Measurements from ENCODE around the gene HTR1D. TPM values are rescaled to one million over a fixed set of nuclear protein-coding genes. Genes with fewer than 3 reads are reported as not detected.
A peak's percentile ranks its signal among the peaks of the same experiment; 100 is the strongest.

The HTR1D gene
- total RNA-seq, 1 donor from 2014 or later, result not detected

GRCh38 chr1:23178950-23179349 lies 38.4 kb downstream of the HTR1D start:
- no peak for ATAC-seq

DNA sequence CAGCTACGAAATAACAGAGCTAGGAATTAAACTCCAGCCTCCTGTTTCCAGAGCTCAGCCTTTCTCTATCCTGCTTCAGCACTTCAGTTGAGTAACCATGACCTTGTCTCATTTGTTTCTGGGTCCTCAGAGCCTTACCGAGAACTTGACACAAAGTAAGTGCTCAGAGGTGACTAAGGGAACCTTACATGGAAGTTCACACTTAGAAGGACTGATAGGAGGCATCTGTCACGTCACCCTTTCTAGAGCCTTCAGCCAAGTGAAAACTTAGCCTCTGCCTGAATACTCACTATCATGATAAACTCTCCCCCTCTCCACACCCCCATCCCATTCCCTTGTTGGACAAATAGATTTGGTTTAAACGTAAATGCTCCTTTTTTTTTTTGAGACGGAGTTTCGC lies 38.9 kb downstream of the HTR1D start:
- ATAC-seq, result no peak

GRCh38 chr1:23177438-23178380 lies 39.6 kb downstream of the HTR1D start:
- ATAC-seq, result peak; percentile 76

DNA sequence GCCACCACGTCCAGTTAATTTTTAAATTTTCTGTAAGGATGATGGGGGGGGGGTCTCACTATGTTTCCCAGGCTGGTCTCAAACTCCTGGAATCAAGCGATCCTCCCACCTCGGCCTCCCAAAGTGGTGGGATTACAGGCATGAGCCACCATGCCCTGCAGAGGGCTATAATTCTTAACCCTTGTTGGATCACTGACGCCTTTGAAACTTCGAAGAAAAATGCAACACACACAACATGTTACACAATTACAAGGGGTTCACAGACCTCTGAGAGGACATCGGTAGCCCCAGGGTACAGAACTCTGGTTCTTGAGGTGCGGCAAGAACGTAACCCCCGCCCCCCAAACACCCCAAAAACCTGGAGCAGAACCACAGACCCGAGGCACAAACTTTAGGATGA lies 40.3 kb downstream of the HTR1D start:
- no peak for ATAC-seq

DNA sequence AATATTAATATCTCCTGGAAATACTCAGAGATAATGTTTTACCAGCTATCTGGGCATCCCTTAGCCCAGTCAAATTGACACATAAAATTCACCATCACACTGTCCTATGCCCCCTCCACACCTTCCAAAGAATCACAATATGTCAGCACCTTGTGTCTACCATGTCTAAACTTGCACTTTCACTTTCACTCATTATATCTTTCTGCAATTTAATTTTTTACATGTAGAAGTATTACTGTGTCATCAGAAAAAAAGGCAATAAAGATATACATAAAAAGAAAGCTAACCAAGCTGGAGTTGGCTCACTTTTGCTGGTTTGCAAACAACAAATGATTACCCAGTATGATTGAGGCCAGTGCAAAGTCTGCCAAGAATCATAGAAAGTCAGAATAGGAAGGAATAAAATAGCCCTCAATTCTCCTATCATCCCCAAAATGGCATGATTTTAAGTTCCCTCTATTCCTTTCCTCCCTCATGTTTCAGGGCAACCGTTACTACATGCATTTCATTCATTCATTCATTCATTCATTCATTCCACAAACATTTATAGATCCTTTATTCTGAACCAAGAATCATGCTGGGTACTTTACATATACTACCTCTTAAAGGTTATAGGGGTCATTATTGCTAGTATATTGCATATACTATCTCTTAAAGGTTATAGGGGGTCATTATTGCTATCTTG lies 42.7 kb downstream of the HTR1D start:
- no peak for ATAC-seq

- ATAC-seq, result no peak
These were observed 46.0 kb downstream of the HTR1D start for GRCh38 chr1:23171181-23171755.

- peak; percentile 75 for ATAC-seq
These were observed 47.5 kb downstream of the HTR1D start for GRCh38 chr1:23169727-23170335.

GRCh38 chr1:23169195-23169575 lies 48.1 kb downstream of the HTR1D start:
- no peak for ATAC-seq

GRCh38 chr1:23168445-23169194 lies 48.7 kb downstream of the HTR1D start, which contains the start of gene LUZP1:
TSS of gene LUZP1 (minus strand) at chr1:23168856.
- ATAC-seq, result peak; percentile 93

GRCh38 chr1:23168079-23168444 lies 49.2 kb downstream of the HTR1D start:
- peak; percentile 32 for ATAC-seq

DNA sequence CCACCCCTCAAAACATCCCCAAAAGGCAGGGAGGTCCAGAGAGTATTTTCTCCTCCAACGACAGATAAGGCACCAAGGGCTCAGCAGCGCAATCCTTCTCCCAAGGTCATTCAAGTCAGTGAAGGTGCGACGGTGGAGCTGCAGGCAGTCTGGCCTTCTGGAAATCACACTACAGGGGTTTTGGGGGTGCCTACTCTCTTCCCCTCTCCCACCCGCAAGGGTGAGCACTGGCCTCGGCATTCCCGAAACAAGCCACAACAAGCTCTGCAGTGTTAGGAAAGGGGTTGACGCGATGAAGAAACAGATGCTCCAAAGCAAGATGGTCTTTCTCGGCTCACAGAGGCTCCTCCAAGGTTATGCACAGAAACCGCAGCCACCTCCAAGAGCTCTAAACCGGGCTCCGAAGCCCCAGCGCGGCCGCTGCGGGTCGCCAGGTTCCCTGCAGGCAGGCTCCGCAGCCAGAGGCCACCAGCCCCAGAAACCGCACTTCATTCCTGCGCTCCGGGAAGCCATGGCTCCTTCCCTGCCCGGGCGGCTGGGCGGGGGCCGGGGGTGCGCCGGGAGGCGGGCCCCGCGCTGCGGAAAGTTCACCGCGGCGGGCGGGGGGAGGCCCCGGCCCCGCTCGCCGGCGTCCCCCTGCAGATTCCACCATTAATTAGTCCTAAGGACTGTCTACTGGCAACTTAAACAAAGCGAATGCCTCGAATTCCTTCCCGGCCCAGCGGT lies 49.8 kb downstream of the HTR1D start:
- ATAC-seq, result peak; percentile 30

DNA sequence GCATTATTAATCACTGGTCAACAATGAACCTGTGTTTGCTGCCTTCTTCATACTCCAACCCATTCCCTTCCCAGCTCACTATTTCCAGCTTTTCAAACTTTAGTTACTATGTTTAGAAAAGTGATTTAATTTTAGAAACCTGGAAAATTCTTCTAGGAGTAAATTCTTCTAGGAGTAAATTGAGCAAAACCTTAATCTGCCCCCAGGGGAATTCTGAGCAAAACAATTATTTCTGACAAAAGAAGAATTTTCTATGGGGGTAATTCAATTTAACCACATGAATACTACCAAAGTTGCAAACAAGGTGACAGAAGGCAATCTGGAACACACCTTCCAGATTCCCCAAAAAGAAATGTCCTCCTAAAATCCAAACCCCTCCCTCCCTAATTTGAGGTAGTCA lies 50.4 kb downstream of the HTR1D start:
- ATAC-seq, result no peak

- ATAC-seq, result no peak
These were observed 53.9 kb downstream of the HTR1D start for GRCh38 chr1:23163395-23163794.

DNA sequence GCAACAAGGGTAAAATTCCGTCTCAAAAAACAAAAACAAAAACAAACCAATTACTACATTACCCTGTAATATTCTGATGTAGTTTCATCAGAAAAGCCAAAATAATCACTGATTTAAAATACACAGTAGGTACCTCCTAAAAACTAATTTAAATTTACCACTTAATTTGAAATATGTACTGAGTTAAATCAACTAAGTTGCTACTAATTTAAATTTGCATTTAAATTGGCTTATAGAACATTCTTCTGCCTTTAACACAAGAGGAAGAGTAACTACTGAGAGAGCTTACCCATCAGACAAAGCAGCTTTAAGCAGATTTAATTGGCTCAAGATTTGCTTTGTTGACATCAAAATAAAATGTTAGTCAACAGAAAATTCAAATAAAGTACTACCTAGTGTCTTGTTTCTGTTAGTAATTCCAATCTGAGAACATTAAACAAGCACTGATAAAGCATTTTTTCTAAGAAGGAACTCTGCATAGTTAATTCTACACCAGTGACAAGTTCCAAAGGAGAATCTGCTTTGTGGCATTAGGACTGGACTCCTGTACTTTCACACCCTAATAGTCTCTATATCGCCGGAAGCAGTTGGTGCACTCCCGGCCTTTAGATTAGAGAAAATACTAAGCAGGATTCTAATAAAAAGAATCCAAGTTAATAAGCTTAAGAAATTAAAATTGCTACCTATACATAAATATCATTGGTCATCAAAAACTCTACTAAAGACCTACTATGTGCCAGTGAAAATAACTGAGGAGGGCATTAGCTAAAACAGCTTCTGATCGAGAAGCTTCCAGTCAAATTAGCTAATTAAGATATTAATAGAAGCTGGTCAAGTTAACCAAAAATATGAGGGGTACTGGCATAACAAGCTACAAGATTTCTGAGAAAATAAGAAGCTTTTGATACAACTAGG lies 57.1 kb downstream of the HTR1D start:
- ATAC-seq, result no peak

DNA sequence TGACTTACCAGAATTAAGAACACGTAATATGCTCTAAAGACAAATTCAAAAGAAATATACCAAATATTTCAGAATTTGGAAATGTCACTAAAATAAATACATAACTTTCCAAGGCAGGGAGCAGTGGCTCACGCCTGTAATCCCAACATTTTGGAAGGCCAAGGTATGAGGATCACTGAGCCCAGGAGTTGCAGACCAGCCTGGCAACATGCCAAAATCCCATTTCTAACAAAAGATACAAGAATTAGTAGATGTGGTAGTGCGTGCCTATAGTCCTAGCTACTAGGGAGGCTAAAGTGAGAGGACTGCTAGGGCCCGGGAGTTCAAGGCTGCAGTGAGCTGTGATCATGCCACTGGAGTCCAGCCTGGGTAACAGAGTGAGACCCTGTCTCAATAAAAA lies 60.4 kb downstream of the HTR1D start:
- no peak for ATAC-seq

GRCh38 chr1:23152966-23153684 lies 64.2 kb downstream of the HTR1D start:
- no peak for ATAC-seq

DNA sequence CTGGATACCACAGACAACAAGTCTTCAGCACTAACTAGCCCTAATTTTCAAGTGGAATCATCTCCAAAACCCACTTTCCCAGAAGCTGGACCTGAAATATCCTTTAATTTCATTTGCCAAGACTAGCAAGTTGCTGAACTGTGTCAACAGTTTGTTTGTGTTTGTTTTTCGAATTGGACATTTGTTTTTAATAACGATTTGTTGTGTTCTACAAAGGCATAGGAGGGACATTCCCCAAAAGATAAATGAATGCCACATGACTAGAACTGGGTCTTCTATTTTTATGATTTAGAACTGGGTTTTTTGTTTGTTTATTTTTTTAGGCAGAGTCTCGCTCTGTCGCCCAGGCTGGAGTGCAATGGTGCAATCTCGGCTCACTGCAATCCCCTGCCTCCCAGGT lies 66.6 kb downstream of the HTR1D start:
- no peak for ATAC-seq

- no peak for ATAC-seq
These were observed 67.2 kb downstream of the HTR1D start for GRCh38 chr1:23150125-23150524.

DNA sequence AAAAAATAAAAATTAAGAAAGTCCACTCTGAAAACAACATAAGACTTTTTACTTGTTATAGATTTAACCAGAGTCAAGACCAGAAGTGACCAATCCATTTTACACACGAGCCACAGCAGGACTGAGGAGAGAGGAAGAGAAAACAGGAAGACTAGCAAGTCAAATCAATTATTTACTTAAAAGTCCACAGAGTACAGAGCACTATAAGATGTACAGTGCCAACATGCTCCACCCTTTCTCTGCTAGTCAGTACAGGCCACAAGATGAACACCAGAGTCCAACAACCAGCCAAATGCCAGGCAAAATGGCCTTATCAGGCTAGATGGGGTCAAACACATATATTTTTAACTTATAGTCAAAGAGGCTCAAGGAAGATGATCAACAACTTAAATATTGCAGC lies 68.2 kb downstream of the HTR1D start:
- peak; percentile 63 for ATAC-seq

GRCh38 chr1:23148084-23148483 lies 69.2 kb downstream of the HTR1D start:
- no peak for ATAC-seq
